Loucy (cell line): ENCODE measurements around the gene AGBL4.

ENCODE experiments used
- H2AFZ ChIP-seq: fragments of 200-600 bp; sonication (generic); 2 replicates; pipeline ENCODE4 v1.6.0; 2016; ENCODE audit warnings: antibody characterized with exemption, mild to moderate bottlenecking, low read length, moderate library complexity
- H3F3A ChIP-seq: fragments of 200-600 bp; 2 replicates; pipeline ENCODE4 v1.6.0; 2016; ENCODE audit warnings: antibody characterized with exemption, low read depth, mild to moderate bottlenecking
- H3K27me3 ChIP-seq: fragments of 200-600 bp; sonication (generic); 2 replicates; pipeline ENCODE4 v1.6.1; 2014; ENCODE audit warnings: low read length, mild to moderate bottlenecking; ENCODE audit not compliant: insufficient read depth, poor library complexity, severe bottlenecking
- H3K36me3 ChIP-seq: fragments of 200-600 bp; sonication (generic); 2 replicates; pipeline ENCODE4 v1.6.1; 2016; ENCODE audit warnings: low read length; ENCODE audit not compliant: insufficient read depth
- H3K4me1 ChIP-seq: fragments of 200-600 bp; sonication (generic); 2 replicates; pipeline ENCODE4 v1.5.1; 2014; ENCODE audit warnings: low read length, mild to moderate bottlenecking; ENCODE audit not compliant: insufficient read depth, poor library complexity, severe bottlenecking
- H3K4me2 ChIP-seq: fragments of 200-600 bp; sonication (generic); 2 replicates; pipeline ENCODE4 v1.6.0; 2014; ENCODE audit warnings: antibody characterized with exemption, low read length, low read depth, mild to moderate bottlenecking; ENCODE audit not compliant: poor library complexity, severe bottlenecking
- H3K4me3 ChIP-seq: fragments of 200-600 bp; sonication (generic); 2 replicates; pipeline ENCODE4 v1.5.1; 2014; ENCODE audit warnings: low read length, mild to moderate bottlenecking, mixed read lengths; ENCODE audit not compliant: poor library complexity, severe bottlenecking
- H3K79me2 ChIP-seq: fragments of 200-600 bp; sonication (generic); 2 replicates; pipeline ENCODE4 v1.6.1; 2014; ENCODE audit warnings: low read length; ENCODE audit not compliant: insufficient read depth
- H3K9ac ChIP-seq: fragments of 200-600 bp; sonication (generic); 2 replicates; pipeline ENCODE4 v1.6.0; 2014; ENCODE audit warnings: mild to moderate bottlenecking, low read depth, low read length, moderate library complexity; ENCODE audit not compliant: poor library complexity, severe bottlenecking
- H3K9me2 ChIP-seq: fragments of 200-600 bp; sonication (generic); replicated peaks from 2 replicates; pipeline ENCODE4 v1.6.1; 2016; ENCODE audit warnings: low read depth, low read length, mixed read lengths
- H3K9me3 ChIP-seq: fragments of 200-600 bp; sonication (generic); 2 replicates; pipeline ENCODE4 v1.6.1; 2014; ENCODE audit warnings: mild to moderate bottlenecking, antibody characterized with exemption, low read length, low read depth; ENCODE audit not compliant: insufficient read depth
- H4K20me1 ChIP-seq: fragments of 200-600 bp; sonication (generic); 2 replicates; pipeline ENCODE4 v1.6.0; 2014; ENCODE audit warnings: antibody characterized with exemption, low read length, mild to moderate bottlenecking; ENCODE audit not compliant: insufficient read depth, poor library complexity, severe bottlenecking
- EZH2phosphoT487 ChIP-seq: fragments of 200-600 bp; IDR thresholded peaks from 2 replicates; pipeline ENCODE4 v1.6.1; 2018; ENCODE audit warnings: antibody characterized with exemption, mild to moderate bottlenecking, moderate library complexity, borderline replicate concordance
- TF ChIP-seq, protein P1 (sequence below): fragments of 200-600 bp; sonication (generic); conservative IDR thresholded peaks from 2 replicates; pipeline ENCODE4 v1.5.1; 2014; ENCODE audit warnings: mild to moderate bottlenecking, antibody characterized with exemption, low read length

AGBL4 gene

DNA sequence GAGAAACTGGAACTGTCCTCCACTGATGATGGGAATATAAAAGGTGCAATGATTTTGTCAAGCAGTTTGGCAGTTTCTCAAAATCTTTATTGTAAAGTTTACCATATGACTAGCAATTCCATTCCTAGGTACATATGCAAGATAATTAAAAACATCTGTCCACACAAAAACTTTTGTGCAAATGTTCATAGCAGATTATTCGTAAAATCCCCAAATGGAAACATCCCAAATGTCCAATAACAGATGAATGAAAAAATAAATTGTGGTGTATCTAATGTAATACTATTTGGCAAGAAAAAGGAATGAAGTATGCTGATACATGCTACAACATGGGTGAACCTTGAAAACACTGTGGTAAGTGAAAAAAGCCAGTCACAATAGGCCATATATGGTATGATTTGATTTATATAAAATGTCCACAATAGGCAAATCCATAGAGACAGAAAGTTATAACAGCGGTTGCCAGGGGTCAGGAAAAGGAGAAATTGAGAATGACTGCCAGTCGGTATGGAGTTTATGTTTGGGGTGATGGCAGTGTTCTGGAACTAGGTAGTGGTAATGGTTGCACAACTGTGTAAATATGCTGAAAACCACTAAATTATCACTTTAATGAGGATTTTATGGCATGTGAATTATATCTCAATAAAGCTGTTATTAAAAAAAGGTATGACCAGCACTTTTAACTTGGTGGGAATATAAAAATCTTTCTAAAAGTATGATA lies 1165.4 kb downstream of the AGBL4 start:
- Histone ChIP-seq H4K20me1 (no peaks in the 10 kb centered on the region), H3K27me3 (no peaks in the 10 kb centered on the region), H3K4me2 (no peak overlapping the region), H3K4me1 (no peaks in the 10 kb centered on the region), H3K4me3 (no peak overlapping the region), H3K9ac (no peak overlapping the region), H3F3A (no peaks in the 10 kb centered on the region), H3K79me2 (no peaks in the 10 kb centered on the region), H3K9me3 (no peaks in the 10 kb centered on the region), H3K36me3 (no peaks in the 10 kb centered on the region), H2AFZ (no peak overlapping the region), H3K9me2 (no peaks in the 10 kb centered on the region)
- TF ChIP-seq, protein P1, sequence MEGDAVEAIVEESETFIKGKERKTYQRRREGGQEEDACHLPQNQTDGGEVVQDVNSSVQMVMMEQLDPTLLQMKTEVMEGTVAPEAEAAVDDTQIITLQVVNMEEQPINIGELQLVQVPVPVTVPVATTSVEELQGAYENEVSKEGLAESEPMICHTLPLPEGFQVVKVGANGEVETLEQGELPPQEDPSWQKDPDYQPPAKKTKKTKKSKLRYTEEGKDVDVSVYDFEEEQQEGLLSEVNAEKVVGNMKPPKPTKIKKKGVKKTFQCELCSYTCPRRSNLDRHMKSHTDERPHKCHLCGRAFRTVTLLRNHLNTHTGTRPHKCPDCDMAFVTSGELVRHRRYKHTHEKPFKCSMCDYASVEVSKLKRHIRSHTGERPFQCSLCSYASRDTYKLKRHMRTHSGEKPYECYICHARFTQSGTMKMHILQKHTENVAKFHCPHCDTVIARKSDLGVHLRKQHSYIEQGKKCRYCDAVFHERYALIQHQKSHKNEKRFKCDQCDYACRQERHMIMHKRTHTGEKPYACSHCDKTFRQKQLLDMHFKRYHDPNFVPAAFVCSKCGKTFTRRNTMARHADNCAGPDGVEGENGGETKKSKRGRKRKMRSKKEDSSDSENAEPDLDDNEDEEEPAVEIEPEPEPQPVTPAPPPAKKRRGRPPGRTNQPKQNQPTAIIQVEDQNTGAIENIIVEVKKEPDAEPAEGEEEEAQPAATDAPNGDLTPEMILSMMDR, result no peak
- TF ChIP-seq EZH2phosphoT487, result no peak

DNA sequence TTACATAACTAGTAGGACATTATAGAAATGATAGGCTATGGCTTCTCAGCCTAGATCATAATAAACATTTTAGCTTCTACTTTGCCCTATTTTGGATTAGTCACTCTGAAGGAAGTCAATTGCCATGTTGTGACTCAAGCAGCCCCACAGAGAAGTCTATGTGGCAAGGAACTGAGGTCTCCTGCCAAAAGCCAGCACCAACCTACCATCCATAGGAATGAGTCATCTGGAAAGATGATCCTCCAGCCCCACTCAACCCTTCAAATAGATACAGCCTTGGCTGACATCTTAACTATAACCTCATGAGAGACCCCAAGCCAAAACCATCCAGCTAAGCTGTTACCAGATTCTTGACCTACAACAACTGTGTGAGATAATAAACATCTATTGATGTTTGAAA lies 1170.7 kb downstream of the AGBL4 start:
- no peaks in the 10 kb centered on the region for H3K9me3 ChIP-seq
- no peak overlapping the region for H3K9ac ChIP-seq
- TF ChIP-seq, protein P1, result no peak
- no peak for TF ChIP-seq EZH2phosphoT487
- no peaks in the 10 kb centered on the region for H3F3A ChIP-seq
- H4K20me1 ChIP-seq, result no peaks in the 10 kb centered on the region
- no peaks in the 10 kb centered on the region for H3K36me3 ChIP-seq
- H3K4me2 ChIP-seq, result no peak overlapping the region
- H3K9me2 ChIP-seq, result no peaks in the 10 kb centered on the region
- H2AFZ ChIP-seq, result no peak overlapping the region
- no peaks in the 10 kb centered on the region for H3K4me1 ChIP-seq
- no peaks in the 10 kb centered on the region for H3K79me2 ChIP-seq
- H3K27me3 ChIP-seq, result no peaks in the 10 kb centered on the region
- no peak overlapping the region for H3K4me3 ChIP-seq

DNA sequence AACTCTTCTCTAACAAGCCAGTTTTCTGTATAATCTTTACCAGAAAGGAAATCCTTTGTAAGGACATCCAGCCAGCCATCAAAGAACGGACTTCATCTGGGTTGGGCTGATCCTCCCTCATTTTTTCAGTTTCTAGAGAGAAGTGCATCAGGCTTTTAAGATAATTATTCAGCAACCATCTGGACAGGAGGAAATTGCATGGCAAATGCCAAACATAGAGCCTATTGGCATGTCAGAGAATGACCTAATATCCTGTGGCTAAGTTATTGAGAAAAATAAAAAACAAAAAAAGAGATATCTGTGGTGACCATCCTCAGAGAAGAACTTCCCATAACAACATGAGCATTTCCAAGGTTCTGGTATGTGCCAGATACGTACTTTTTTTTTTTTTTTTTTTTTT lies 1172.1 kb downstream of the AGBL4 start:
- Histone ChIP-seq H3K27me3 (no peaks in the 10 kb centered on the region), H3K36me3 (no peaks in the 10 kb centered on the region), H3K4me3 (no peak overlapping the region), H3F3A (no peaks in the 10 kb centered on the region), H3K9me2 (no peaks in the 10 kb centered on the region), H3K4me1 (no peaks in the 10 kb centered on the region), H3K9me3 (no peaks in the 10 kb centered on the region), H3K4me2 (no peak overlapping the region), H3K79me2 (no peaks in the 10 kb centered on the region), H3K9ac (no peak overlapping the region), H4K20me1 (no peaks in the 10 kb centered on the region), H2AFZ (no peak overlapping the region)
- no peak for TF ChIP-seq EZH2phosphoT487
- TF ChIP-seq, protein P1, result no peak
